SK-N-SH (cell line): ENCODE data around the gene C17orf75. TPM values are rescaled to one million over a fixed set of nuclear protein-coding genes. Genes with fewer than 3 reads are reported as not detected.

ENCODE experiments used
- CTCF ChIA-PET: fragments of 300-600, 350-600 bp; formaldehyde crosslinking; extraction: SDS; loops from one replicate; lab custom pipeline; 2021; lab: Yijun Ruan, JAX
- POLR2A ChIA-PET: fragments of 350-600 bp; sonication (Branson Sonifier 250); formaldehyde crosslinking; extraction: SDS; loops from one replicate; lab custom pipeline; 2020; ENCODE audit warnings: antibody characterized with exemption, inconsistent platforms; lab: Yijun Ruan, JAX
- DNase-seq: peaks from one replicate; pipeline ENCODE4 v3.0.0; 2012
- H2AFZ ChIP-seq: fragments of 200-600 bp; sonication (generic); 2 replicates; pipeline ENCODE4 v1.8.1; 2016; ENCODE audit warnings: antibody characterized with exemption, mild to moderate bottlenecking, low read depth
- H3F3A ChIP-seq: fragments of 200-600 bp; sonication (generic); replicated peaks from 2 replicates; pipeline ENCODE3; 2016; ENCODE audit warnings: antibody characterized with exemption, mild to moderate bottlenecking; ENCODE audit not compliant: insufficient read depth
- H3K27ac ChIP-seq, 2 experiments: fragments of 200-500 bp in 1 of 2; fragments of 200-600 bp in 1 of 2; sonication (Bioruptor generic) in 1 of 2; sonication (generic), shearing (Covaris generic) in 1 of 2; 2 replicates each; pipeline versions ENCODE4 v1.5.1 to v1.6.1; 2014 to 2016; ENCODE audit warnings: low read depth in 2 of 2, inconsistent platforms in 1 of 2, low read length in 1 of 2, mild to moderate bottlenecking in 1 of 2, mixed read lengths in 1 of 2
- H3K27me3 ChIP-seq: fragments of 200-600 bp; sonication (generic), shearing (Covaris generic); 2 replicates; pipeline ENCODE4 v1.6.1; 2016; ENCODE audit warnings: mixed run types; ENCODE audit not compliant: insufficient read depth
- H3K36me3 ChIP-seq, 2 experiments: fragments of 200-500 bp in 1 of 2; fragments of 200-600 bp in 1 of 2; sonication (Bioruptor generic) in 1 of 2; sonication (generic) in 1 of 2; replicated peaks in 1 of 2; 2 replicates each; pipeline versions ENCODE3 to v1.5.1; 2014 to 2016; ENCODE audit warnings: low read length in 1 of 2, mild to moderate bottlenecking in 1 of 2; ENCODE audit not compliant: insufficient read depth in 2 of 2, control insufficient read depth in 1 of 2
- H3K4me1 ChIP-seq, 2 experiments: fragments of 200-500 bp in 1 of 2; fragments of 200-600 bp in 1 of 2; sonication (Bioruptor generic) in 1 of 2; sonication (generic), shearing (Covaris generic) in 1 of 2; 2 replicates each; pipeline versions ENCODE4 v1.5.1 to v1.6.1; 2014 to 2016; ENCODE audit warnings: low read depth in 1 of 2, low read length in 1 of 2, mixed run types in 1 of 2; ENCODE audit not compliant: insufficient read depth in 2 of 2, control insufficient read depth in 1 of 2
- H3K4me2 ChIP-seq: fragments of 200-600 bp; sonication (generic), shearing (Covaris generic); 2 replicates; pipeline ENCODE4 v1.6.1; 2017; ENCODE audit warnings: mixed run types
- H3K4me3 ChIP-seq, 2 experiments: fragments of 200-500 bp in 1 of 2; fragments of 200-600 bp in 1 of 2; sonication (Bioruptor generic) in 1 of 2; sonication (generic), shearing (Covaris generic) in 1 of 2; 2 replicates each; pipeline versions ENCODE4 v1.5.1 to v1.8.1; 2014 to 2016; ENCODE audit warnings: low read depth in 2 of 2, inconsistent platforms in 1 of 2, low read length in 1 of 2, mild to moderate bottlenecking in 1 of 2, mixed read lengths in 1 of 2, moderate library complexity in 1 of 2
- H3K79me2 ChIP-seq: fragments of 200-600 bp; sonication (generic); 2 replicates; pipeline ENCODE4 v1.8.1; 2017; ENCODE audit warnings: mild to moderate bottlenecking; ENCODE audit not compliant: insufficient read depth
- H3K9ac ChIP-seq: fragments of 200-600 bp; sonication (generic); 2 replicates; pipeline ENCODE4 v1.6.1; 2017; ENCODE audit warnings: mixed run types
- H3K9me2 ChIP-seq: fragments of 200-600 bp; sonication (generic); 2 replicates; pipeline ENCODE4 v1.6.1; 2017; ENCODE audit warnings: mixed run types
- H3K9me3 ChIP-seq: fragments of 200-600 bp; sonication (generic); 2 replicates; pipeline ENCODE4 v1.6.1; 2017; ENCODE audit warnings: mixed run types, mild to moderate bottlenecking, moderate library complexity
- H4K20me1 ChIP-seq: fragments of 200-600 bp; sonication (generic); 2 replicates; pipeline ENCODE4 v1.6.1; 2017; ENCODE audit warnings: mild to moderate bottlenecking, mixed run types; ENCODE audit not compliant: insufficient read depth
- CHD2 ChIP-seq: fragments of 150-350 bp; IDR thresholded peaks from 2 replicates; pipeline ENCODE4 v1.6.1; 2018; ENCODE audit warnings: low read length; ENCODE audit not compliant: partially characterized antibody
- ELF1 ChIP-seq: IDR thresholded peaks from 2 replicates; pipeline ENCODE4 v1.4.0; 2012
- EP300 ChIP-seq, 2 experiments: IDR thresholded peaks; 2 replicates each; pipeline versions ENCODE4 v1.4.0 to v1.6.1; 2012; ENCODE audit warnings: borderline replicate concordance in 1 of 2, low read depth in 1 of 2, low read length in 1 of 2
- FOXJ3 ChIP-seq: sonication (generic); formaldehyde crosslinking; IDR thresholded peaks from 2 replicates; pipeline ENCODE4 v1.5.1; 2020; ENCODE audit warnings: mild to moderate bottlenecking, missing genetic modification reagents
- FOXM1 ChIP-seq: IDR thresholded peaks from 2 replicates; pipeline ENCODE4 v1.4.0; 2012; ENCODE audit warnings: low read depth, mild to moderate bottlenecking
- GABPA ChIP-seq: IDR thresholded peaks from 2 replicates; pipeline ENCODE4 v1.4.0; 2012; ENCODE audit warnings: low read depth, mild to moderate bottlenecking
- GATA2 ChIP-seq: sonication (generic); formaldehyde crosslinking; IDR thresholded peaks from 2 replicates; pipeline ENCODE4 v1.5.0; 2020; ENCODE audit warnings: mild to moderate bottlenecking, missing genetic modification reagents
- JUND ChIP-seq: IDR thresholded peaks from 2 replicates; pipeline ENCODE4 v1.4.0; 2012
- RAD21 ChIP-seq: IDR thresholded peaks from 2 replicates; pipeline ENCODE4 v1.6.1; 2012; ENCODE audit warnings: mild to moderate bottlenecking, low read length
- RXRA ChIP-seq: IDR thresholded peaks from 2 replicates; pipeline ENCODE4 v1.4.0; 2012; ENCODE audit warnings: low read depth, mild to moderate bottlenecking, borderline replicate concordance
- TAF1 ChIP-seq: IDR thresholded peaks from 2 replicates; pipeline ENCODE4 v1.6.1; 2012; ENCODE audit warnings: low read depth, mild to moderate bottlenecking, low read length, moderate library complexity, borderline replicate concordance
- TCF12 ChIP-seq: IDR thresholded peaks from 2 replicates; pipeline ENCODE4 v1.4.0; 2012
- YY1 ChIP-seq: IDR thresholded peaks from 2 replicates; pipeline ENCODE4 v1.4.0; 2012; ENCODE audit warnings: low read depth, mild to moderate bottlenecking
- WGBS: methylation state at CpG from one replicate; pipeline ENCODE4 v1.1.6; 2017; ENCODE audit warnings: low lambda C conversion rate; 5-methylcytosine and 5-hydroxymethylcytosine counted together
- polyA plus RNA-seq, 3 experiments: library from polyadenylated mRNA; depleted of rRNA; stranded (reverse); fragments of >200 nt; gene quantifications; 2 replicates each; pipeline ENCODE4 v1.2.3, GENCODE V29; 2012
- TF ChIP-seq, protein P1 (sequence below): IDR thresholded peaks from 2 replicates; pipeline ENCODE4; 2012
- TF ChIP-seq, protein P2 (sequence below): IDR thresholded peaks from 2 replicates; pipeline ENCODE4 v1.4.0; 2012; ENCODE audit warnings: low read depth, borderline replicate concordance
- TF ChIP-seq, protein P3 (sequence below): IDR thresholded peaks from 2 replicates; pipeline ENCODE4 v1.4.0; 2012; ENCODE audit warnings: low read depth
- TF ChIP-seq, protein P4 (sequence below): fragments of 150-350 bp; IDR thresholded peaks from 2 replicates; pipeline ENCODE4 v1.6.1; 2016; ENCODE audit warnings: mild to moderate bottlenecking, low read depth, low read length
- TF ChIP-seq, protein P5 (sequence below): fragments of 150-350 bp; IDR thresholded peaks from 2 replicates; pipeline ENCODE4 v1.6.1; 2017; ENCODE audit warnings: antibody characterized with exemption, low read length, low read depth, borderline replicate concordance
- TF ChIP-seq, protein P6 (sequence below): IDR thresholded peaks from 2 replicates; pipeline ENCODE4 v1.4.0; 2012; ENCODE audit warnings: low read depth, borderline replicate concordance

Gene C17orf75
- polyA plus RNA-seq, 1 of the 3 experiments (the other 2 are of a cell fraction), result 14.2 TPM

DNA sequence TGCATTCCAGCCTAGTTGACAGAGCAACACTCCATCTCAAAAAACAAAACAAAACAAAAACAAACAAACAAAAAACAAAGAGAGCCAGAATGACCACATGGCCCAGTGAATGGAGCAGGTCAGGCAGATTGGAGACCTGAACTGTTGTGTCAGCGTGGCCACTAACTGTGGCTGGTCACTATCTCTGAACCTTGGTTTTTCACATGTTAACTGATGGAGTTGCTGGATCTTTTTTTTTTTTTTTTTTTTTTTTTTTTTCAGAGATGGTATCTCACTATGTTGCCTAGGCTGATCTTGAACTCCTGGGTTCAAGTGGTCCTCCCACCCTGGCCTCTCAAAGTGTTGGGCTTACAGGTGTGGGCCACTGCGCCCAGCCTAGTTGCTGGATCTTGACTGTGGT, 44.5 kb downstream of the C17orf75 start:
- no peaks in the 10 kb centered on the region for H3K79me2 ChIP-seq
- CTCF ChIA-PET, result interaction anchor here (0.8 to 1.7 kb wide), 4 partner anchors 22 to 44 kb away, joined by 3 to 6 read pairs (median 4); partner anchors contain the start of gene RHBDL3
- TF ChIP-seq, protein P1, sequence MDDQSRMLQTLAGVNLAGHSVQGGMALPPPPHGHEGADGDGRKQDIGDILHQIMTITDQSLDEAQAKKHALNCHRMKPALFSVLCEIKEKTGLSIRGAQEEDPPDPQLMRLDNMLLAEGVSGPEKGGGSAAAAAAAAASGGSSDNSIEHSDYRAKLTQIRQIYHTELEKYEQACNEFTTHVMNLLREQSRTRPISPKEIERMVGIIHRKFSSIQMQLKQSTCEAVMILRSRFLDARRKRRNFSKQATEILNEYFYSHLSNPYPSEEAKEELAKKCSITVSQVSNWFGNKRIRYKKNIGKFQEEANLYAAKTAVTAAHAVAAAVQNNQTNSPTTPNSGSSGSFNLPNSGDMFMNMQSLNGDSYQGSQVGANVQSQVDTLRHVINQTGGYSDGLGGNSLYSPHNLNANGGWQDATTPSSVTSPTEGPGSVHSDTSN, result no peak
- TF ChIP-seq, protein P2, sequence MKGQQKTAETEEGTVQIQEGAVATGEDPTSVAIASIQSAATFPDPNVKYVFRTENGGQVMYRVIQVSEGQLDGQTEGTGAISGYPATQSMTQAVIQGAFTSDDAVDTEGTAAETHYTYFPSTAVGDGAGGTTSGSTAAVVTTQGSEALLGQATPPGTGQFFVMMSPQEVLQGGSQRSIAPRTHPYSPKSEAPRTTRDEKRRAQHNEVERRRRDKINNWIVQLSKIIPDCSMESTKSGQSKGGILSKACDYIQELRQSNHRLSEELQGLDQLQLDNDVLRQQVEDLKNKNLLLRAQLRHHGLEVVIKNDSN, result no peak
- TF ChIP-seq TCF12 (no peak), TAF1 (no peak), JUND (no peak), CHD2 (no peak), GABPA (no peak), ELF1 (no peak), RXRA (no peak), GATA2 (CRISPR knock-in tag) (no peak), YY1 (no peak), FOXJ3 (CRISPR knock-in tag) (no peak)
- TF ChIP-seq, protein P3, sequence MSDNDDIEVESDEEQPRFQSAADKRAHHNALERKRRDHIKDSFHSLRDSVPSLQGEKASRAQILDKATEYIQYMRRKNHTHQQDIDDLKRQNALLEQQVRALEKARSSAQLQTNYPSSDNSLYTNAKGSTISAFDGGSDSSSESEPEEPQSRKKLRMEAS, result no peak
- TF ChIP-seq, protein P4, sequence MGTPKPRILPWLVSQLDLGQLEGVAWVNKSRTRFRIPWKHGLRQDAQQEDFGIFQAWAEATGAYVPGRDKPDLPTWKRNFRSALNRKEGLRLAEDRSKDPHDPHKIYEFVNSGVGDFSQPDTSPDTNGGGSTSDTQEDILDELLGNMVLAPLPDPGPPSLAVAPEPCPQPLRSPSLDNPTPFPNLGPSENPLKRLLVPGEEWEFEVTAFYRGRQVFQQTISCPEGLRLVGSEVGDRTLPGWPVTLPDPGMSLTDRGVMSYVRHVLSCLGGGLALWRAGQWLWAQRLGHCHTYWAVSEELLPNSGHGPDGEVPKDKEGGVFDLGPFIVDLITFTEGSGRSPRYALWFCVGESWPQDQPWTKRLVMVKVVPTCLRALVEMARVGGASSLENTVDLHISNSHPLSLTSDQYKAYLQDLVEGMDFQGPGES, result no peak
- H3F3A ChIP-seq, result no peaks in the 10 kb centered on the region
- H3K9me2 ChIP-seq, result no peaks in the 10 kb centered on the region
- no peak overlapping the region for H3K9ac ChIP-seq
- no peak overlapping the region for H2AFZ ChIP-seq
- no peak overlapping the region for H3K27ac ChIP-seq
- no peaks in the 10 kb centered on the region for H3K36me3 ChIP-seq
- no peak overlapping the region for H3K4me3 ChIP-seq
- WGBS, result 97% methylated on average over 2 of the region's 2 CpGs
- no peaks in the 10 kb centered on the region for H4K20me1 ChIP-seq
- no peak overlapping the region for H3K4me2 ChIP-seq
- peaks cover 0 to 4% of the 10 kb centered on the region in 2 experiments; a peak in 1 of 4 replicates for H3K4me1 ChIP-seq
- no peaks in the 10 kb centered on the region for H3K9me3 ChIP-seq
- POLR2A ChIA-PET, result no interaction called here
- DNase-seq, result no peak
- H3K27me3 ChIP-seq, result no peaks in the 10 kb centered on the region

DNA sequence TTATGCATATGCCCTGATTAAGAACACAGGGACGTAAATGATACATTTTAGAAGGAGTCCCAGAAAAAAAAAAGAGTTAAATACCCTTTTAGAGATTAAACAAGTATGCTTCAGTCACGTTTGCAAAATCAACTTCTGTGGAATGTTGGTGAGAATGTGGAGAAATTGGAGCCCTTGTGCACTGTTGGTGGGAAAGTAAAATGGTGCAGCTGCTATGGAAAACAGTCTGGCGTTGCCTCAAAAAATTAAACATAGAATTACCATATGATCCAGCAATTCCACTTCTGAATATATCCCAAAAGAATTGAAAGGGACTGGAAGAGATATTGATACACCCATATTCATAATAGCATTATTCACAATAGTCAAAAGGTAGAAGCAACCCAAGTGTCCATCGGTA, 49.9 kb downstream of the C17orf75 start:
- Histone ChIP-seq H3K9me2 (no peaks in the 10 kb centered on the region), H3K27ac (no peak overlapping the region), H3K27me3 (no peaks in the 10 kb centered on the region), H3K4me3 (no peak overlapping the region), H3K36me3 (no peaks in the 10 kb centered on the region), H3K9ac (no peak overlapping the region), H3F3A (no peaks in the 10 kb centered on the region), H3K4me2 (no peak overlapping the region), H4K20me1 (no peaks in the 10 kb centered on the region), H3K4me1 (no peaks in the 10 kb centered on the region), H3K9me3 (no peaks in the 10 kb centered on the region), H2AFZ (no peak overlapping the region), H3K79me2 (no peaks in the 10 kb centered on the region)
- DNase-seq, result no peak
- ChIA-PET POLR2A (no interaction called here), CTCF (no interaction called here)
- WGBS, result 68% methylated on average over 4 of the region's 4 CpGs
- no peak for TF ChIP-seq CHD2
- no peak for TF ChIP-seq EP300 (IDR thresholded peaks at IDR 0.05; ENCODE audit: borderline replicate concordance in 1 of 2, low read depth in 1 of 2, low read length in 1 of 2)
- TF ChIP-seq RXRA, result no peak
- TF ChIP-seq, protein P1, result no peak
- no peak for TF ChIP-seq TCF12
- TF ChIP-seq, protein P4, result no peak
- TF ChIP-seq, protein P5, sequence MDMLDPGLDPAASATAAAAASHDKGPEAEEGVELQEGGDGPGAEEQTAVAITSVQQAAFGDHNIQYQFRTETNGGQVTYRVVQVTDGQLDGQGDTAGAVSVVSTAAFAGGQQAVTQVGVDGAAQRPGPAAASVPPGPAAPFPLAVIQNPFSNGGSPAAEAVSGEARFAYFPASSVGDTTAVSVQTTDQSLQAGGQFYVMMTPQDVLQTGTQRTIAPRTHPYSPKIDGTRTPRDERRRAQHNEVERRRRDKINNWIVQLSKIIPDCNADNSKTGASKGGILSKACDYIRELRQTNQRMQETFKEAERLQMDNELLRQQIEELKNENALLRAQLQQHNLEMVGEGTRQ, result no peak
- no peak for TF ChIP-seq RAD21
- TF ChIP-seq, protein P6, sequence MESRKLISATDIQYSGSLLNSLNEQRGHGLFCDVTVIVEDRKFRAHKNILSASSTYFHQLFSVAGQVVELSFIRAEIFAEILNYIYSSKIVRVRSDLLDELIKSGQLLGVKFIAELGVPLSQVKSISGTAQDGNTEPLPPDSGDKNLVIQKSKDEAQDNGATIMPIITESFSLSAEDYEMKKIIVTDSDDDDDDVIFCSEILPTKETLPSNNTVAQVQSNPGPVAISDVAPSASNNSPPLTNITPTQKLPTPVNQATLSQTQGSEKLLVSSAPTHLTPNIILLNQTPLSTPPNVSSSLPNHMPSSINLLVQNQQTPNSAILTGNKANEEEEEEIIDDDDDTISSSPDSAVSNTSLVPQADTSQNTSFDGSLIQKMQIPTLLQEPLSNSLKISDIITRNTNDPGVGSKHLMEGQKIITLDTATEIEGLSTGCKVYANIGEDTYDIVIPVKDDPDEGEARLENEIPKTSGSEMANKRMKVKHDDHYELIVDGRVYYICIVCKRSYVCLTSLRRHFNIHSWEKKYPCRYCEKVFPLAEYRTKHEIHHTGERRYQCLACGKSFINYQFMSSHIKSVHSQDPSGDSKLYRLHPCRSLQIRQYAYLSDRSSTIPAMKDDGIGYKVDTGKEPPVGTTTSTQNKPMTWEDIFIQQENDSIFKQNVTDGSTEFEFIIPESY, result no peak
- TF ChIP-seq FOXM1, result no peak
- no peak for TF ChIP-seq GATA2 (CRISPR knock-in tag)
- no peak for TF ChIP-seq TAF1
